Mononuclear cell (primary cell): Measurements from ENCODE around the gene KCNT1. TPM values are rescaled to one million over a fixed set of nuclear protein-coding genes. Genes with fewer than 3 reads are reported as not detected.

Source experiments
- H3K27me3 ChIP-seq: 2 replicates; pipeline ENCODE4 v1.6.0; 2011; ENCODE audit warnings: low read length, control low read depth; ENCODE audit not compliant: insufficient read depth
- H3K4me1 ChIP-seq: 2 replicates; pipeline ENCODE4 v1.5.1; 2011; ENCODE audit warnings: mild to moderate bottlenecking, low read length, control low read depth; ENCODE audit not compliant: insufficient read depth
- H3K4me3 ChIP-seq: 2 replicates; pipeline ENCODE4 v1.5.1; 2011; ENCODE audit warnings: mild to moderate bottlenecking, low read length, moderate library complexity
- H3K9me3 ChIP-seq: 2 replicates; pipeline ENCODE4 v1.5.1; 2011; ENCODE audit warnings: low read depth, mild to moderate bottlenecking, control low read depth, low read length
- total RNA-seq: library from RNA; depleted of rRNA; stranded (reverse); fragments of >200 nt; gene quantifications from one replicate; pipeline ENCODE4 v1.2.3, GENCODE V29; 2012

KCNT1 gene
- total RNA-seq, 1 donor, result 0.10 TPM

DNA sequence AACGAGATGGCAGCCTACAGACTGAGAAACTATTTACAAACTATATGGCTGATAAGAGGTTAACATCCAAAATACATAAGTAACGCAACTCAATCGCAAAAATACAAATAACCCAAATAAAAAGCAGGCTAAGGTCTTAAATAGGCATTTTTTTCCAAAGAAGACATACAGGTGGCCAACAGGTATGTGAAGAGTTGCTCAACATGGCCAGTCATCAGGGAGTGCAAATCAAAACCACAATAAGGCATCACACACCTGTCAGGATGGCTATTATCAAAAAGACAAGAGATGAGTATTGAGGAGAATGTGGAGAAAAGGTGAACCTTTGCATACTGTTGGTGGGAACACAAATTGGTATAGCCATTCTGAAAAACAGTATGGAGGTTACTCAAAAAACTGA lies 131.9 kb downstream of the KCNT1 start:
- H3K9me3 ChIP-seq, result peaks cover 4% of the 10 kb centered on the region
- H3K27me3 ChIP-seq, result no peaks in the 10 kb centered on the region

DNA sequence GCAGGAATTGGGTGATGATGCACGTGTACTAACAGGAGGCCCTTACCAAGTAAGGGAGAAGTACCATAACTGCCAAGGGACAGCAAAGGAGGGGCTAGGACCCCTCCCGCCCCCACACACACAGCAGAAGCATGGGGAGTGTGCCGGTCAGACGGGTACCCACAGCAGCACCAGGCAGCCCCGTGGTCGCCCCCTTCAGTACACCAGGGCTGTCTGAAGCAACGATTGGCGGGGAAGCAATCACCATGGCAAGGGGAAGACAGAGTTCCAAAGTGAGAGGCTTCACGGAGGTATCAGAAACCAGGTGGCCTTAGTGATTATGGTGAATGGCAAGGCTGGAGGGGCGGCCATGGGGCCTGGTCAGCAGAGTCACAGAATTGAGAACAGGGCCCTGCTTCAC lies 133.1 kb downstream of the KCNT1 start:
- H3K4me3 ChIP-seq, result no peak overlapping the region
- H3K4me1 ChIP-seq, result no peaks in the 10 kb centered on the region
- no peaks in the 10 kb centered on the region for H3K27me3 ChIP-seq
- H3K9me3 ChIP-seq, result no peaks in the 10 kb centered on the region

More for the DNA sequence above, 131.9 kb downstream of the KCNT1 start:
- H3K4me1 ChIP-seq, result no peaks in the 10 kb centered on the region
- no peak overlapping the region for H3K4me3 ChIP-seq

DNA sequence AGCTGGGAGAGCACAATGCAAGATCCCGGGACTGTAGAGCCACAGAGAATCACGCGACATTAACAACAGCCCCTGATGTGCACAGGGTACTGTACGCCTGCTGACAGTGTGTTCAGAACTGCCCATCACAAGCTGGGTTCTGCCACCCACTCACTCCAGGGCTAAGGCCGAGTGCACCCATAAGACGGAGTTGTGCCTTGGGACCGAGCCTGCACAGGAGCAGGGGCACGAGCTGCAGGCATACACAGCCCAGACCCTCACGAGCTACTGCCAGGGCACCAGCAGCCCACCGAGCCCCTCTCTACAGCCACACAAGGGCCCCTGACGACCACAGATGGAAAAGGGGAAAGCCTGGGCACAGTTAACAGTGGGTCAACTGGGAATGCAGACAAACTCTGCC lies 137.5 kb downstream of the KCNT1 start:
- Histone ChIP-seq H3K9me3 (no peaks in the 10 kb centered on the region), H3K4me1 (no peaks in the 10 kb centered on the region), H3K27me3 (no peaks in the 10 kb centered on the region), H3K4me3 (no peak overlapping the region)

DNA sequence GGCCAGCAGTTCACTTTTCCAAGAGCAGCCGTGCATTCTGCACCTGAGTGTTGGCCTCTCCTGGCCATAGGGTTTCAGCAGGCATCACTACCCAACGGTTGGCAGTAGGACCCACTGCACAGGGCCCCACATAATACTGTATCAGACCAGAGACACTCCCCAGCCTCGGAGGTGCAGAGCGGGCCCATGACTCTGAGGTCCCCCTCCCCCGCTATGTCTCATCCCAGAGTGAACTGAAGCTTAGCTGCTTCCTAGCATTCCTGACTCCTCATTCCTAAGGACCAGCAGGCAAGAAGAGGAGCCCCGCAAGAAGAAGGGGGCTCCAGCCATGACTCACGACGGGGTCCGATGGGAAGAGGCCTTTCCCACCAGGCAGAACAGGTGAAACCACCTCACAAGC lies 138.1 kb downstream of the KCNT1 start:
- Histone ChIP-seq H3K27me3 (no peaks in the 10 kb centered on the region), H3K4me3 (no peak overlapping the region), H3K9me3 (no peaks in the 10 kb centered on the region), H3K4me1 (no peaks in the 10 kb centered on the region)

DNA sequence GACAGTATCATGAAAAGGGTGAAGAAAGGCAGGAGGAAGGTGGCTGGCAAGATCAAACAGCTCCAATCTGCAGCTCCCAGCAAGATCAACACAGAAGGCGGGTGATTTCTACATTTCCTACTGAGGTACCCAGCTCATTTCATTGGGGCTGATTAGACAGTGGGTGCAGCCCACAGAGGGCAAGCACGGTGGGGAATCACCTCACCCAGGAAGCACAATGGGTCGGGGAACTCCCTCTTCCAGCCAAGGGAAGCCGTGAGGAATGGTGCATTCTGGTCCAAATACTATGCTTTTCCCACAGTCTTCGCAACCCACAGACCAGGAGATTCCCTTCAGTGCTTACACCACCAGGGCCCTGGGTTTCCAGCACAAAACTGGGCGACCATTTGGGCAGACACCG lies 138.6 kb downstream of the KCNT1 start:
- Histone ChIP-seq H3K4me3 (no peak overlapping the region), H3K4me1 (no peaks in the 10 kb centered on the region), H3K27me3 (no peaks in the 10 kb centered on the region), H3K9me3 (no peaks in the 10 kb centered on the region)

Other genes starting within 250 kb of the KCNT1 start
- 1.5 TPM for gene PPP1R26, start 222.4 kb upstream of the KCNT1 start, total RNA-seq
- gene MRPS2, start 201.5 kb upstream of the KCNT1 start, total RNA-seq, result 12.5 TPM
- not detected for gene LCN1, start 180.7 kb upstream of the KCNT1 start, total RNA-seq
- not detected for gene OBP2A, start 156.1 kb upstream of the KCNT1 start, total RNA-seq
- gene PAEP, start 140.4 kb upstream of the KCNT1 start, total RNA-seq, result not detected
- gene GLT6D1, start 62.6 kb upstream of the KCNT1 start, total RNA-seq, result not detected
- gene LCN9, start 38.9 kb upstream of the KCNT1 start, total RNA-seq, result not detected
- not detected for gene SOHLH1, start 2.7 kb upstream of the KCNT1 start, total RNA-seq
- 17.2 TPM for gene CAMSAP1, start 205.4 kb downstream of the KCNT1 start, total RNA-seq